ENCODE results near the gene DRC7.

Gene DRC7

DNA sequence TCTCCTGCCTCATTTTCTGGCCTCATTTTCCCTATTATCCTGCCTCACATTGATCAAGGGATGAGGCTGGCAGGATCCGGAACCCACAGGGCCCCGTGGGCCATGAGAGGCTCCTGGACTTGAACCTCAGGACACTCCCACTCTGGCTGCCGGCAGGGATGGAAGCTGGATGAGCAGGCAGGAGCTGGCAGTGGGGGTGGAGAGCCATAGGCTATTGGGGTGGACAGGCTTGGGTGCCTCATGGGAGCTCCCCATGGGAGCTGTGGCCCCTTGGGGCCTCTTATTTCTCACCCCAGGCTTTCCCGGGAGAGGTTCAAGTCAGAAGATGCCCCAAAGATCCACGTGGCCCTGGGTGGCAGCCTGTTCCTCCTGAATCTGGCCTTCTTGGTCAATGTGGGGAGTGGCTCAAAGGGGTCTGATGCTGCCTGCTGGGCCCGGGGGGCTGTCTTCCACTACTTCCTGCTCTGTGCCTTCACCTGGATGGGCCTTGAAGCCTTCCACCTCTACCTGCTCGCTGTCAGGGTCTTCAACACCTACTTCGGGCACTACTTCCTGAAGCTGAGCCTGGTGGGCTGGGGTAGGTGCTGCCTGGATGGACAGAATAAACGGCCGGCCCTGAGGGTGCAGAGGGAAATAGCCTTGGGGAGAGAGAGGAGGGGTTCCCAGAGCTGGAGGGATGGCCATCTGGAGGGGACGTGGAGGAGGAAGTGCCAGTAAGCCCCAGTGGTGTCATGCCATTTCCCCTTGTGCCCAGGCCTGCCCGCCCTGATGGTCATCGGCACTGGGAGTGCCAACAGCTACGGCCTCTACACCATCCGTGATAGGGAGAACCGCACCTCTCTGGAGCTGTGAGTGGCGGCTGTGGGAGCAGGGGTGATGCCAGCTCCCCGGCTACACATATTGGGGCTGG is 10.7 kb upstream of the DRC7 start:
- H3K4me3 ChIP-seq (replicated peaks in 1 of 2; ENCODE audit: low read depth in 2 of 2, low read length in 2 of 2) = no peak overlapping the region
- TF ChIP-seq, protein P1, sequence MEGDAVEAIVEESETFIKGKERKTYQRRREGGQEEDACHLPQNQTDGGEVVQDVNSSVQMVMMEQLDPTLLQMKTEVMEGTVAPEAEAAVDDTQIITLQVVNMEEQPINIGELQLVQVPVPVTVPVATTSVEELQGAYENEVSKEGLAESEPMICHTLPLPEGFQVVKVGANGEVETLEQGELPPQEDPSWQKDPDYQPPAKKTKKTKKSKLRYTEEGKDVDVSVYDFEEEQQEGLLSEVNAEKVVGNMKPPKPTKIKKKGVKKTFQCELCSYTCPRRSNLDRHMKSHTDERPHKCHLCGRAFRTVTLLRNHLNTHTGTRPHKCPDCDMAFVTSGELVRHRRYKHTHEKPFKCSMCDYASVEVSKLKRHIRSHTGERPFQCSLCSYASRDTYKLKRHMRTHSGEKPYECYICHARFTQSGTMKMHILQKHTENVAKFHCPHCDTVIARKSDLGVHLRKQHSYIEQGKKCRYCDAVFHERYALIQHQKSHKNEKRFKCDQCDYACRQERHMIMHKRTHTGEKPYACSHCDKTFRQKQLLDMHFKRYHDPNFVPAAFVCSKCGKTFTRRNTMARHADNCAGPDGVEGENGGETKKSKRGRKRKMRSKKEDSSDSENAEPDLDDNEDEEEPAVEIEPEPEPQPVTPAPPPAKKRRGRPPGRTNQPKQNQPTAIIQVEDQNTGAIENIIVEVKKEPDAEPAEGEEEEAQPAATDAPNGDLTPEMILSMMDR (IDR thresholded peaks at IDR 0.05; ENCODE audit: low read depth, low read length) = no peak
- no peak for DNase-seq (ENCODE audit: low read depth in 2 of 2)

DNA sequence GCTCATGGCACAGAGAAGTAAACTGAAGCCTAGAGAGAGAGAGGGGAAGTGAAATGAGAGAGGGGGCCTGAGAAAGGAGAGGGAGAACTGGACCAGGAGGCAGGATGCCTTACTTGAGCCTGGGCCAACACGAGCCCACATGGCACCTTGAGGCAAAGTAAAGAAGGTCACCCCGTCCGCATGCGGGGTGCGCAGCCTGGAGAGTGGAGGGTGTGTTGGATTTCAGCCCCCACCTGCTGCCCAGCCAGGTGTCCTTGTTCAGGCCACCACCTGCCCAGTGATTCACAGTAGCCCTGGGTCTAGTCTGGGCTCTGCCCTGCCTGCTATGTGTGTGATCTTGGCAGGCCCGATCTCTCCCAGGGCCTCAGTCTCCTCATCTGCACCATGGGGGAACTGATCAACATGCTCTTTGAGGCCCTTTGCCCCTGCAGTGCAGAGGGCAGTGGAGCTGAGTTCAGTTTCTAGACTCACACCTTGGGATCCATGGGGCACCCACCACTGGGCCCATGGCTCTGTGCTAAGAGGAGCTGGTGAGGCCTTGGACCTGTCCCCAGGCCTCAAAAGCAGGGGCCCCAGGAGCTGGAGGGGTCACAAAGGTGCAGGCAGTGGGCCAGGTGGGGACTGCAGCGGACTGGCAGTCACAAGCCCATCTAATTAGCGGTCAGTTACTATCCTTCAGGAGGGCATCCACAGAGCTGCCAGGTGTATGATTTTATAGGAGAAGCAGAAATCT is 9.8 kb upstream of the DRC7 start:
- DNase-seq (ENCODE audit: low read depth in 2 of 2) = no peak
- TF ChIP-seq, protein P1 (IDR thresholded peaks at IDR 0.05; ENCODE audit: low read depth, low read length) = no peak
- no peak overlapping the region for H3K4me3 ChIP-seq (replicated peaks in 1 of 2; ENCODE audit: low read depth in 2 of 2, low read length in 2 of 2)

DNA sequence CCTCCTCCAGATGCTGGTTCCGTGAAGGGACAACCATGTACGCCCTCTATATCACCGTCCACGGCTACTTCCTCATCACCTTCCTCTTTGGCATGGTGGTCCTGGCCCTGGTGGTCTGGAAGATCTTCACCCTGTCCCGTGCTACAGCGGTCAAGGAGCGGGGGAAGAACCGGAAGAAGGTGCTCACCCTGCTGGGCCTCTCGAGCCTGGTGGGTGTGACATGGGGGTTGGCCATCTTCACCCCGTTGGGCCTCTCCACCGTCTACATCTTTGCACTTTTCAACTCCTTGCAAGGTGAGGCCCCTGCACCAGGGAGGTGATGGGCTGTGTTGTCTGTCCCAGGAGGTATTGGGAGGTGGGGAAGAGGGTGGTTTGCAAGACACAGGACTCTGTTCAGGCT is 9.0 kb upstream of the DRC7 start:
- TF ChIP-seq, protein P1 (IDR thresholded peaks at IDR 0.05; ENCODE audit: low read depth, low read length) = no peak
- no peak overlapping the region for H3K4me3 ChIP-seq (replicated peaks in 1 of 2; ENCODE audit: low read depth in 2 of 2, low read length in 2 of 2)
- DNase-seq (ENCODE audit: low read depth in 2 of 2) = no peak

DNA sequence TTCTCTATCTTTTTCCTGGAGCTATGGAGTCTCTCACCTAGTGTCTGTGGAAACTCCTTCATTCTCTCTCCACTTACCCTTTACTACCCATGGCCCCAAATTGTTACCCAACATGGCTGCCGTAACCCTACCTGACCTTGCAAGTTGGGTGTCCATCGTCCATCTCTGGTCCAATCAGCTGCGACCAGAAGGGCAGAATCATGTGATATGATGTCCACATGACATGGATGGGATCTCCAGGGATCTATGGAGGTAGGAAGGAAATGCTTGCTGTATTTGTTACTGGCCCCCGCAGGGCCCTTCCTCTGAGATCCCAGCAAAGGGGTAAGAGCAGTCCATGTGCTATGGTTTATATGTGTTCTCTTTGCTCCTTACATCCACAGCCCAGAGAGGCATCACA is 8.0 kb upstream of the DRC7 start:
- H3K4me3 ChIP-seq (replicated peaks in 1 of 2; ENCODE audit: low read depth in 2 of 2, low read length in 2 of 2) = no peak overlapping the region
- TF ChIP-seq, protein P1 (IDR thresholded peaks at IDR 0.05; ENCODE audit: low read depth, low read length) = no peak

DNA sequence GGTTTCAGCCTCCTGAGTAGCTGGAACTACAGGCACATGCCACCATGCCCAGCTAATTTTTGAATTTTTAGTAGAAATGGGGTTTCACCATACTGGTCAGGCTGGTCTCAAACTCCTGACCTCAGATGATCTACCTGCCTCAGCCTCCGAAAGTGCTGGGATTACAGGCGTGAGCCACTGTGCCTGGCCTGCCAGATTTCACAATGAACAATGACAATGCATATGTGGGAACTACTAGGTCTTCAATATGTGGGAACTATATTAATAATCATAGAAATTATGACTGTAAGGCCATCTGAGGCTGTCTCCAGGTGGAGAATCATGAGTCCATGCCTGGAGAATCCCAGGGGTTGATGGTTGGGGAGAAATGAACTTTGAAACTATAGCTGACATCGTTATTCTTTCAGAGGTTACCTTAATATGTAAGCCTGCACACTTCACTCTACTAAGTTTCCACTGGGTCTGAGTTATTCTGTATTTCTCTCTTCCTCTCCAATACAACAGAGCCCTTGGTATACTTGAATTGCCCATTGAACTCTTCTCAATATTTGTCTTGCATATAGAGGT is 7.2 kb upstream of the DRC7 start:
- TF ChIP-seq, protein P1 (IDR thresholded peaks at IDR 0.05; ENCODE audit: low read depth, low read length) = no peak
- no peak for DNase-seq (ENCODE audit: low read depth in 2 of 2)
- no peak overlapping the region for H3K4me3 ChIP-seq (replicated peaks in 1 of 2; ENCODE audit: low read depth in 2 of 2, low read length in 2 of 2)

More for the DNA sequence above, 8.0 kb upstream of the DRC7 start:
- no peak for DNase-seq (ENCODE audit: low read depth in 2 of 2)

DNA sequence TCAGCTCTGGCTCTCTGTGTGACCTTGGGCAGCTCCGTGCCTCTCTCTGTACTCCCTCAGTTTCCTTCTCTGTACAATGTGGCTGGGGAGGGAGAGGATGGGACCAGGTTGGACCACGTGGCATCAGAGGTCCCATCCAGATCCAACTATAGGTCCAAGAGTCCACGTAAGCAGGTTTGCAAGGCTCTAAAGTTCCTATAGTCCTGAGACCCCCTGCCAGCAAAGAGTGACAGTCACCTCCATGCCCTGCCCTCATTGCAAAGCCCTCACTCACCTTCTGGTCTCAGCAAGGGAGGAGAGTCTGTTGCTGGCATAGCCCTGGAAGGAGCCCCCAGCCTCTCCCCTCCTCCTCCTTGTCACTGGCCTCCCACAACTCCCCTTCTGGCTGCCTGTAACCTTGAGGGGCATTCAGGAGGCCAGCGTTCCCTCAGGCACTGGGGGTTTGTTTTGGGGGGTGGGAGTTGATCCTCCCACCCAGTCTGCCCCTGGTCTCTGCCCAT is 6.1 kb upstream of the DRC7 start:
- TF ChIP-seq, protein P1 (IDR thresholded peaks at IDR 0.05; ENCODE audit: low read depth, low read length) = no peak

More for the DNA sequence above, 6.1 kb upstream of the DRC7 start:
- H3K4me3 ChIP-seq (replicated peaks in 1 of 2; ENCODE audit: low read depth in 2 of 2, low read length in 2 of 2) = no peak overlapping the region
- DNase-seq (ENCODE audit: low read depth in 2 of 2) = no peak
